SK-N-MC (cell line): ENCODE results near the gene SRBD1.

Source experiments
- EZH2 ChIP-seq: fragments of 200-600 bp; sonication (generic); IDR thresholded peaks from one replicate; pipeline ENCODE4 v1.6.1; 2017; ENCODE audit warnings: antibody characterized with exemption
- FOXP2 ChIP-seq: optimal IDR thresholded peaks from 2 replicates; pipeline ENCODE3; 2011; ENCODE audit warnings: mild to moderate bottlenecking, moderate library complexity; ENCODE audit not compliant: insufficient read depth; ENCODE audit errors: extremely low read length, control extremely low read depth
- POLR2AphosphoS5 ChIP-seq: IDR thresholded peaks from 2 replicates; pipeline ENCODE4 v1.6.1; 2012; ENCODE audit warnings: mild to moderate bottlenecking, low read depth, low read length, borderline replicate concordance

GRCh38 chr2:45585267-45585861, 25.7 kb downstream of the SRBD1 start:
- TF ChIP-seq POLR2AphosphoS5 = no peak
- no peak for TF ChIP-seq EZH2
- no peak for TF ChIP-seq FOXP2
